Panc1 (cell line): Measurements from ENCODE around the gene PPP1R1A. TPM values are rescaled to one million over a fixed set of nuclear protein-coding genes. Genes with fewer than 3 reads are reported as not detected.
A peak's percentile ranks its signal among the peaks of the same experiment; 100 is the strongest.

Source experiments
- ATAC-seq: fragments of 200-7000 bp; cut with Tn5 transposase; 2 replicates; pipeline ENCODE4 v1.9.1; 2020; ENCODE audit warnings: mild to moderate bottlenecking, moderate library complexity
- BruUV-seq: library from RNA; stranded (reverse); fragments of 400-500 nt; replicated peaks from 2 replicates; lab custom pipeline; 2021; lab: Mats Ljungman, UMichigan
- CTCF ChIA-PET: fragments of 300-600 bp; sonication (Branson Sonifier 250); formaldehyde crosslinking; loops from one replicate; lab custom pipeline; 2022; ENCODE audit warnings: antibody characterized with exemption; lab: Charles Lee
- POLR2A ChIA-PET: fragments of 300-600 bp; sonication (Branson Sonifier 250); formaldehyde crosslinking; loops from one replicate; lab custom pipeline; 2022; ENCODE audit warnings: antibody characterized with exemption; lab: Charles Lee
- DNase-seq: peaks from one replicate; pipeline ENCODE4 v3.0.0-alpha.2; 2010; ENCODE audit warnings: low read depth, low spot score
- H3K27ac ChIP-seq: 2 replicates; pipeline ENCODE4 v1.5.1; 2011; ENCODE audit warnings: mild to moderate bottlenecking, low read length, inconsistent platforms
- H3K27me3 ChIP-seq: fragments of 200-500 bp; sonication (Bioruptor generic); 2 replicates; pipeline ENCODE4 v1.6.0; 2014; ENCODE audit warnings: low read length, inconsistent platforms; ENCODE audit not compliant: control insufficient read depth, insufficient read depth
- H3K36me3 ChIP-seq: fragments of 200-500 bp; sonication (Bioruptor generic); 2 replicates; pipeline ENCODE4 v1.5.1; 2014; ENCODE audit warnings: inconsistent platforms, mild to moderate bottlenecking, low read length, moderate library complexity; ENCODE audit not compliant: control insufficient read depth, insufficient read depth
- H3K4me1 ChIP-seq: 2 replicates; pipeline ENCODE4 v1.5.1; 2011; ENCODE audit warnings: inconsistent platforms, mild to moderate bottlenecking, low read length, moderate library complexity; ENCODE audit not compliant: control insufficient read depth, insufficient read depth
- H3K4me3 ChIP-seq, 2 experiments: 2 replicates each; pipeline ENCODE4 v1.5.1; 2011 to 2012; ENCODE audit warnings: low read depth in 2 of 2, low read length in 2 of 2, mild to moderate bottlenecking in 2 of 2, inconsistent platforms in 1 of 2, moderate library complexity in 1 of 2
- H3K9me3 ChIP-seq: fragments of 200-500 bp; sonication (Bioruptor generic); 2 replicates; pipeline ENCODE4 v1.5.1; 2014; ENCODE audit warnings: low read depth, mild to moderate bottlenecking, inconsistent platforms, low read length, moderate library complexity; ENCODE audit not compliant: control insufficient read depth, insufficient read depth
- CTCF ChIP-seq: fragments of 450-650 bp; IDR thresholded peaks from 2 replicates; pipeline ENCODE4 v1.5.1; 2017; ENCODE audit warnings: mild to moderate bottlenecking
- POLR2AphosphoS5 ChIP-seq: IDR thresholded peaks from 2 replicates; pipeline ENCODE4 v1.6.1; 2012; ENCODE audit warnings: mild to moderate bottlenecking, low read depth, low read length, moderate library complexity
- REST ChIP-seq, 2 experiments: IDR thresholded peaks; 2 replicates each; pipeline ENCODE4 v1.6.1; 2011 to 2012; ENCODE audit warnings: low read depth in 2 of 2, control low read depth in 1 of 2, low read length in 1 of 2, mild to moderate bottlenecking in 1 of 2, moderate library complexity in 1 of 2; ENCODE audit not compliant: insufficient read depth in 1 of 2
- SIN3A ChIP-seq: IDR thresholded peaks from 2 replicates; pipeline ENCODE4 v1.6.1; 2012; ENCODE audit warnings: low read depth, mild to moderate bottlenecking, low read length, moderate library complexity, borderline replicate concordance; ENCODE audit not compliant: insufficient read depth
- TCF7L2 ChIP-seq: IDR thresholded peaks from 2 replicates; pipeline ENCODE4 v1.6.1; 2011; ENCODE audit warnings: mild to moderate bottlenecking, low read depth, low read length, inconsistent platforms
- in situ Hi-C: cut with HindIII; loops from 2 replicates; pipeline ENCODE4 v1.10.0; 2016; ENCODE audit warnings: low sequenced_read_pairs, low pct_unique_long_range_greater_than_20kb
- intact Hi-C: fragments of 100-400 bp; cut with micrococcal nuclease; formaldehyde crosslinking; loops from one replicate; pipeline ENCODE4 v1.10.0; 2022; ENCODE audit not compliant: unreplicated experiment
- total RNA-seq: library from RNA; stranded (reverse); gene quantifications from one replicate; pipeline ENCODE4 v1.2.1, GENCODE V29; 2021; ENCODE audit not compliant: unreplicated experiment

PPP1R1A gene
- total RNA-seq, 1 experiment from 2014 or later, result 0.23 TPM

GRCh38 chr12:54624315-54625279 is 36.1 kb upstream of the PPP1R1A start:
- H3K4me3 ChIP-seq, result no peak overlapping the region
- no peaks in the 10 kb centered on the region for H3K36me3 ChIP-seq
- H3K9me3 ChIP-seq, result no peaks in the 10 kb centered on the region
- in situ Hi-C loops (no loop called here), intact Hi-C loops (no loop called here)
- H3K4me1 ChIP-seq, result no peaks in the 10 kb centered on the region
- BruUV-seq, result no TSS peak
- H3K27me3 ChIP-seq, result peaks cover 16% of the 10 kb centered on the region
- DNase-seq (no peak), ATAC-seq (no peak)
- CTCF ChIA-PET, result no interaction called here
- no peak overlapping the region for H3K27ac ChIP-seq
- TF ChIP-seq TCF7L2 (no peak), REST (IDR thresholded peaks at IDR 0.05; ENCODE audit: insufficient read depth in 1 of 2, low read depth in 2 of 2, low read length in 1 of 2) (no peak), SIN3A (no peak), CTCF (no peak), POLR2AphosphoS5 (no peak)
- POLR2A ChIA-PET, result no interaction called here

- H3K9me3 ChIP-seq, result no peaks in the 10 kb centered on the region
- in situ Hi-C loops (no loop called here), intact Hi-C loops (no loop called here)
- DNase-seq (no peak), ATAC-seq (peak; percentile 74)
- ChIA-PET CTCF (interaction anchor here (0.7 kb wide), 1 partner anchor 98 kb away, joined by 6 read pairs; no protein-coding TSS in a partner anchor), POLR2A (no interaction called here)
- peaks cover 16% of the 10 kb centered on the region for H3K27me3 ChIP-seq
- peak; percentile 54 for TF ChIP-seq CTCF
- TF ChIP-seq TCF7L2, result no peak
- H3K4me3 ChIP-seq, result no peak overlapping the region
- H3K4me1 ChIP-seq, result no peaks in the 10 kb centered on the region
- no TSS peak for BruUV-seq
- no peak overlapping the region for H3K27ac ChIP-seq
- H3K36me3 ChIP-seq, result no peaks in the 10 kb centered on the region
Observed at GRCh38 chr12:54622463-54623183, 34.2 kb upstream of the PPP1R1A start.
